HepG2 (cell line): Measurements from ENCODE around the gene CACNA1C. TPM values are rescaled to one million over a fixed set of nuclear protein-coding genes. Genes with fewer than 3 reads are reported as not detected.
A peak's percentile ranks its signal among the peaks of the same experiment; 100 is the strongest.

Source experiments
- CTCF ChIP-seq: sonication (generic); formaldehyde crosslinking; IDR thresholded peaks from 2 replicates; pipeline ENCODE4 v1.5.0; 2020; ENCODE audit warnings: mild to moderate bottlenecking, missing genetic modification reagents, moderate library complexity
- DRAP1 ChIP-seq: IDR thresholded peaks from 2 replicates; pipeline ENCODE4 v1.6.1; 2016; ENCODE audit warnings: missing genetic modification reagents, missing compliant biosample characterization
- ELF1 ChIP-seq: sonication (generic); formaldehyde crosslinking; IDR thresholded peaks from 2 replicates; pipeline ENCODE4 v1.4.0; 2020; ENCODE audit warnings: missing genetic modification reagents
- HNF1B ChIP-seq: sonication (generic); formaldehyde crosslinking; IDR thresholded peaks from 2 replicates; pipeline ENCODE4 v1.5.1; 2020; ENCODE audit warnings: mild to moderate bottlenecking, moderate library complexity, missing genetic modification reagents
- HNF4A ChIP-seq: sonication (generic); formaldehyde crosslinking; IDR thresholded peaks from 2 replicates; pipeline ENCODE4 v1.4.0; 2020; ENCODE audit warnings: missing genetic modification reagents
- MYC ChIP-seq: sonication (generic); formaldehyde crosslinking; IDR thresholded peaks from 2 replicates; pipeline ENCODE4 v1.9.0; 2021; ENCODE audit warnings: missing genetic modification reagents, borderline replicate concordance
- NFIC ChIP-seq: IDR thresholded peaks from 2 replicates; pipeline ENCODE4 v1.6.1; 2012; ENCODE audit warnings: mild to moderate bottlenecking, low read length, inconsistent platforms
- TBP ChIP-seq: sonication (generic); formaldehyde crosslinking; IDR thresholded peaks from 2 replicates; pipeline ENCODE4 v1.5.0; 2020; ENCODE audit warnings: missing genetic modification reagents
- ZBTB10 ChIP-seq: sonication (generic); formaldehyde crosslinking; IDR thresholded peaks from 2 replicates; pipeline ENCODE4 v1.4.0; 2020; ENCODE audit warnings: missing genetic modification reagents, borderline replicate concordance
- ZBTB38 ChIP-seq: sonication (generic); formaldehyde crosslinking; IDR thresholded peaks from 2 replicates; pipeline ENCODE4 v1.5.1; 2020; ENCODE audit warnings: mild to moderate bottlenecking, missing genetic modification reagents
- ZKSCAN8 ChIP-seq: IDR thresholded peaks from 2 replicates; pipeline ENCODE4 v1.6.1; 2016; ENCODE audit warnings: borderline replicate concordance, missing genetic modification reagents, missing compliant biosample characterization
- ZNF207 ChIP-seq: fragments of 450-650 bp; IDR thresholded peaks from 2 replicates; pipeline ENCODE4 v1.6.1; 2016; ENCODE audit warnings: antibody characterized with exemption, borderline replicate concordance
- ZNF331 ChIP-seq: sonication (generic); formaldehyde crosslinking; IDR thresholded peaks from 2 replicates; pipeline ENCODE4 v1.4.0; 2020; ENCODE audit warnings: missing genetic modification reagents
- ZNF749 ChIP-seq: sonication (generic); formaldehyde crosslinking; IDR thresholded peaks from 2 replicates; pipeline ENCODE4 v1.8.0; 2022; ENCODE audit warnings: mild to moderate bottlenecking, missing genetic modification reagents, moderate library complexity, borderline replicate concordance
- polyA plus RNA-seq, 8 experiments: library from polyadenylated mRNA; depleted of rRNA in 3 of 8; stranded (reverse) in 7 of 8; unstranded in 1 of 8; fragments of >200 nt; fragmentation: Illumina TruSeq in 4 of 8; extraction: Trizol in 4 of 8; gene quantifications; 2 replicates each; pipeline versions ENCODE4 v1.2.1 to v1.2.3, GENCODE V29; 2011 to 2016; ENCODE audit warnings: low read depth in 4 of 8, missing spikeins in 1 of 8, mixed read lengths in 1 of 8; ENCODE audit not compliant: insufficient read depth in 1 of 8
- total RNA-seq, 5 experiments: library from RNA; depleted of rRNA; stranded (reverse); fragments of >200 nt; fragmentation: Illumina TruSeq; extraction: Trizol; gene quantifications; 2 replicates each; pipeline ENCODE4 v1.2.3, GENCODE V29; 2016; ENCODE audit warnings: low read depth in 1 of 5
- TF ChIP-seq, protein P1 (sequence below): sonication (generic); formaldehyde crosslinking; IDR thresholded peaks from 2 replicates; pipeline ENCODE4 v1.5.0; 2020; ENCODE audit warnings: mild to moderate bottlenecking, low read depth, missing genetic modification reagents, borderline replicate concordance
- TF ChIP-seq, protein P2 (sequence below): sonication (generic); formaldehyde crosslinking; IDR thresholded peaks from 2 replicates; pipeline ENCODE4 v1.4.0; 2020; ENCODE audit warnings: missing genetic modification reagents, low read depth, mild to moderate bottlenecking, borderline replicate concordance
- TF ChIP-seq, protein P3 (sequence below): sonication (generic); formaldehyde crosslinking; IDR thresholded peaks from 2 replicates; pipeline ENCODE4 v1.4.0; 2020; ENCODE audit warnings: missing genetic modification reagents

CACNA1C gene
- total and polyA plus RNA-seq, 2 of the 13 experiments (the other 11 are each of a cell fraction or from before 2014, with no cell fraction given) = not detected

- TF ChIP-seq ZKSCAN8 (no peak), ZNF749 (CRISPR knock-in tag) (no peak), ZNF207 (no peak), ZBTB10 (CRISPR knock-in tag) (no peak), HNF4A (no peak), ZNF331 (CRISPR knock-in tag) (peak; percentile 41; the same call in 1 of the 2 replicates), CTCF (CRISPR knock-in tag) (peak; percentile 92), ELF1 (CRISPR knock-in tag) (no peak), MYC (CRISPR knock-in tag) (peak; percentile 77), TBP (CRISPR knock-in tag) (no peak), HNF1B (CRISPR knock-in tag) (no peak), NFIC (no peak), ZBTB38 (CRISPR knock-in tag) (no peak; the same call in 1 of the 2 replicates), DRAP1 (no peak)
- TF ChIP-seq, protein P1, sequence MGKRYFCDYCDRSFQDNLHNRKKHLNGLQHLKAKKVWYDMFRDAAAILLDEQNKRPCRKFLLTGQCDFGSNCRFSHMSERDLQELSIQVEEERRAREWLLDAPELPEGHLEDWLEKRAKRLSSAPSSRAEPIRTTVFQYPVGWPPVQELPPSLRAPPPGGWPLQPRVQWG (CRISPR knock-in tag) = no peak
- TF ChIP-seq, protein P2, sequence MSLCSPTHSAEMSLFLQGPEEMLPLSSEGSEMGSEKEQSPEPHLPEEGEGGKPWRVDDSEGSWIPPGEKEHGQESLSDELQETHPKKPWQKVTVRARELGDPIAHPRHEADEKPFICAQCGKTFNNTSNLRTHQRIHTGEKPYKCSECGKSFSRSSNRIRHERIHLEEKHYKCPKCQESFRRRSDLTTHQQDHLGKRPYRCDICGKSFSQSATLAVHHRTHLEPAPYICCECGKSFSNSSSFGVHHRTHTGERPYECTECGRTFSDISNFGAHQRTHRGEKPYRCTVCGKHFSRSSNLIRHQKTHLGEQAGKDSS (CRISPR knock-in tag) = no peak
- TF ChIP-seq, protein P3, sequence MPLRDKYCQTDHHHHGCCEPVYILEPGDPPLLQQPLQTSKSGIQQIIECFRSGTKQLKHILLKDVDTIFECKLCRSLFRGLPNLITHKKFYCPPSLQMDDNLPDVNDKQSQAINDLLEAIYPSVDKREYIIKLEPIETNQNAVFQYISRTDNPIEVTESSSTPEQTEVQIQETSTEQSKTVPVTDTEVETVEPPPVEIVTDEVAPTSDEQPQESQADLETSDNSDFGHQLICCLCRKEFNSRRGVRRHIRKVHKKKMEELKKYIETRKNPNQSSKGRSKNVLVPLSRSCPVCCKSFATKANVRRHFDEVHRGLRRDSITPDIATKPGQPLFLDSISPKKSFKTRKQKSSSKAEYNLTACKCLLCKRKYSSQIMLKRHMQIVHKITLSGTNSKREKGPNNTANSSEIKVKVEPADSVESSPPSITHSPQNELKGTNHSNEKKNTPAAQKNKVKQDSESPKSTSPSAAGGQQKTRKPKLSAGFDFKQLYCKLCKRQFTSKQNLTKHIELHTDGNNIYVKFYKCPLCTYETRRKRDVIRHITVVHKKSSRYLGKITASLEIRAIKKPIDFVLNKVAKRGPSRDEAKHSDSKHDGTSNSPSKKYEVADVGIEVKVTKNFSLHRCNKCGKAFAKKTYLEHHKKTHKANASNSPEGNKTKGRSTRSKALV (CRISPR knock-in tag) = peak; percentile 83
Observed at GRCh38 chr12:2034633-2035430, 18.0 kb upstream of the CACNA1C start (continued).
